Stimulated activated CD8-positive, alpha-beta memory T cell treated with anti-CD3 and anti-CD28 coated beads, Interleukin-4, amount 100 ng/mL, for 4 hours (primary cell): ENCODE data around the gene SRSF5.
"Not testable (repeated sequence)": the region's sequence is repeated elsewhere in the genome, so short reads cannot be mapped to it uniquely, and the experiment has no call there.

Experiments
- DNase-seq, 2 donors: peaks; one replicate each; pipeline ENCODE4 v3.0.0-alpha.2; 2020; ENCODE audit warnings: low read depth in 2 of 2, low spot score in 1 of 2

The SRSF5 gene

DNA sequence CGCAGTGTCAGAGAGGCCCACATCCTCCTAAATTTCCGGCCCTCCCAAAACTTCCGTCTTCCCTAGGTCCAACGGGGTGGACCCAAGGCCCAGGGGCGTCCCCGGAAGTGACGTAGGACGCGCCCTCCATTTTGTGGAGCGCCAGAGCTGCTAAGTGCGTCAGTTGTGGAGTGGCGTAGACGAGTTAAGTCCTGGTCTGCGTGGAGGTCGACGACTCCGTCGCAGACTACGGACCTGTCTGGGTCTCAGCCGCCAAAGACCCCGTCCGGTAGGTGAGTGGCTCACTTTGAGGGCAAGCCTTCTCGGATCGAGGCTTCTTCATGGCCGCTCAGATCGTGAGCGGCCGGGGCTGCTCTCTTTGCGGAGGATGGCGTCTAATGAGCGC lies at the start of gene SRSF5:
Gene SRSF5, plus strand, starts transcription at position 159 of the 385 bp plus-strand sequence. CDS start 1,015 bp downstream, outside the sequence.
- peak; percentile 87 for DNase-seq

DNA sequence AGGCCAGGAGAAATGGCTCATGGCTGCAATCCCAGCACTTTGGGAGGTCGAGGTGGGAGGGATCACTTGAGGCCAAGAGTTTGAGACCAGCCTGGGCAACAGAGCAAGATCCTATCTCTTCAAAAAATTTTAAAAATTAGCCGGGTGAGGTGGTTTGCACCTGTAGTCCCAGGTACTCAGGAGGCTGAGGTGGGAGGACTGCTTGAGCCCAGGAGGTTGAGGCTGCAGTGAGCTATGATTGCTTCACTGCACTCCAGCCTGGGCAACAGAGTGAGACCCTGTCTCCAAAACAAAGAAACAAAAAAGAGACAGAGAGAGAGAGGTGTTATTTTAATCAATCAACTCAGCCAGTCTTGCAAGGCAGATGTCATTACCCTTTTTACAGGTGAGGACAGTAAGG lies 48.3 kb upstream of the SRSF5 start:
- not testable (repeated sequence) for DNase-seq

DNA sequence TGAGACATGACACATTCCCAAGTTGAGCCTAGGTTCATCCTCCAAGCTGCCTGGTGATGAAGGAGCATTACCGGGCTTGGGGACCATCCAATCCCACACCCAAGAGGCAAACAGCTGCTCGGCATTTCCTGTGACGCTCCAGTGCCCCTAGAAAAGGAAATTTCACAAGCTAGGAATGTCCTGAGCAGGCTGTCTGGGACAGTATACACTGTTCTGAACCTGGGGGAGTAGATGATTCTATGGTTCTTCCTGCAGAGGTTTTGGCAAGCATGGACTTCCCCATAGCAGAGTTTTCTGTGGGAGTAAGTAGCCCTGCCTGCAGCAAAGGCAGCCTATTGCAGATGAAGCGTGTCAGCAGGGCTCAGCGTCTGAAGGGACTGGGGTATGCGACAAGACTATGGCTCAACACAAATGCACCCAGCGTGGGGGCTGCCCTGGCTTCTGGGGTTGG lies 47.4 kb upstream of the SRSF5 start:
- no peak for DNase-seq

DNA sequence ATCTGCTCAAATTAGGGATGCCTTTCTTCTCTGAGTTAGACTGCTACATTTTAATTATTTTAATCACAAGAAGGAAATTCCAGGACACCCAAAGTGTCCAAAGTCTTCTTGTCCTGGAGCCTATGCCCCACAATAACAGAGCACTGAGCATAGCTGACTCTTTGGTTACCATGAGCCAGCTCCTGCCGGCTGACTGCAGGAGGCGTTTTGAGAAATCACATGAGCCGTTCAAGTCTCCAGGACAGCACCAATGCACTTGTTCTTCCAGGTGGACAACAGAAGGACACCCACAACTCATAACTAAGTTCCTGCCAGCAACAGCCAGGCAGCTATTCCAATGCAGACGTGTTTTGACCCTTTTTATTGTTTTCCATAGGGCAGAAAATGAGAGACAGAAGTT lies 46.0 kb upstream of the SRSF5 start:
- no peak for DNase-seq

DNA sequence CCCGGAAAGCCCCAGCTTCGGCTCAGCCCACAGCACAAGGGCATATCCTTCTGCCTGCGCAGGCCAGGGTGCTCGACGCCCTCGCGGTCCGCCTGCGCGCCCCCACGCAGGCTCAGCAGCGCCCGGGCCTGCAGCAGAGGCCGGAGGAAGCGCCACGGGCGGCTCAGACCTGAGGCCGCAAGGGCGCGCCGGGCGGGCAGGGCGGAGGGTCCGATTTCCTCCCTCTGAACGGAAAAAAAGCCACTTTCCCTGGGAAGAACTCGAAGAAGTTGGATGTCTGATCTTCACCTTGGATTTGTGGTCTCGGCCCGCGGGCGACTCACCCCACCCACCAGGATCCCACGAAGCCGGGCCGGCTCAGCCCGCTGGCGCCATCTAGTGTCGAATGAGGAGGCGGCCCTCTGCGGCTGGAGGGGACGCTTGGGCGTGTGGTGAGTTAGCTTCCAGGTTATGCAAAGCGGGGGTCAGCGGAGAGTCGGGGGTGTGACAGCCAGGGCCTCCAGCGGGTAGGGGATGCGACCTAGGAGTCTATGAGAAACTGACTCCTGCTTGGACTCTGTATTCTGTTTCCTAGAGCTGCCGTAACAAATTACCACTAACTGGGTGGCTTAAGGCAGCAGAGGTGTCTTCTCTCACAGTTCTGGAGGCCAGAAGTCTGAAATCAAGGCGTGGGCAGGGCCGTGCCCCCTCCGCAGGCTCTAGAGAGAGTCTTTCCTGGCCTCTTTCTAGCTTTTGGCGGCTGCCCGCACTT lies 40.0 kb upstream of the SRSF5 start:
- peak; percentile 66 to 77 for DNase-seq

DNA sequence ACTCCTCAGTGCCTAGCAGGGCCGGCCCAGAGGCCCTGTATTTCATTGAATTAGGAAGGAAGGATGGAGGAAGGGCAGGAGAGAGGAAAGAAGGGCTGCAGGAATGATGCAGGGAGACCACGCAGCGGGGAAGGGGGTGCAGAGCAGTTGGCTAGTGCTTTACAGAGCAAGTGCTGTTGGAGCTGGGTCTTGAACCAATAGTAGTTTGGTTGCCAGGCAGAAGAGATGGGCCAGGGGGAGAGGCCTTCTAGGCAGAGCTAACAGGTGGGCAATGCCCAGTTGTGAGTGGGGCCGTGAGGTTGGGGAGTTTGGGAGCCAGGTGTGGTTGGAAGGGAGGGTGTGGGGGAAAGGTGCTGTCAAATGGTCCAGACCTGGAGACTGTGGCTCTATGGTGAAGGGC lies 39.1 kb upstream of the SRSF5 start:
- DNase-seq = no peak

DNA sequence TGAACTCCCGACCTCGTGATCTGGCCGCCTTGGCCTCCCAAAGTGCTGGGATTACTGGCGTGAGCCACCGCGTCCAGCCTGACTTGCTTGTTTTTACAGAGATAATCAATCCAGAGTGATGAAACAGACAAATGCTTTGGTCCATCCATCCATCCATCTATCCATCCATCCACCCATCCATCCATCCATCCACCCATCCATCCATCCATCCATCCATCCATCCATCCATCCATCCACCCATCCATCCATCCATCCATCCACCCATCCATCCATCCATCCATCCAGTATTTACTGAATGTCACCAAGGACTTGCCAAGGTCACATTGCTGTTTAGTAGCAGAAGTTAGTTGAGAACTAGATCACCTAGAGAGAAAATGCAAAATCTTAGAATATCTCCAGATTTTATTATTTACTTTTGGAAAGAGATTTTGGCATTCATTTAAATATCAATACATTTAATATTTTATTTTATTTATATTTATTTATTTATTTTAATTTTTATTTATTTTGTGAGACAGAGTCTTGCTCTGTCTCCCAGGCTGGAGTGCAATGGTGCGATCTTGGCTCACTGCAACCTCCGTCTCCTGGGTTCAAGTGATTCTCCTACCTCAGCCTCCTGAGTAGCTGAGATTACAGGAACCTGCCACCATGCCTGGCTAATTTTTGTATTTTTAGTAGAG lies 34.9 kb upstream of the SRSF5 start:
- not testable (repeated sequence) for DNase-seq

DNA sequence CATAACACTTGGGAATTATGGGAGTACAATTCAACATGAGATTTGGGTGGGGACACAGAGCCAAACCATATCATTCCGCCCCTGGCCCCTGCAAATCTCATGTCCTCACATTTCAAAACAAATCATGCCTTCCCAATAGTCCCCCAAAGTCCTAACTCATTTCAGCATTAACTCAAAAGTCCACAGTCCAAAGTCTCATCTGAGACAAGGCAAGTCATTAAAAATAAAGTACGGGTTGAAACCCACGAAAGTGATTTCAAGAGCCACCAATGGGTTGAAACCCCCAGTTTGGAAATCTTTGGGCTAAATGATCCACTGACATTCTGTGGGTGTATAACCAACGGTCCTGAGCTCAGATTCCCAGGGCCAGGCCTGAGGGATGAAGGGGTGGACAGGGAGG lies 30.5 kb upstream of the SRSF5 start:
- not testable (repeated sequence) for DNase-seq

DNA sequence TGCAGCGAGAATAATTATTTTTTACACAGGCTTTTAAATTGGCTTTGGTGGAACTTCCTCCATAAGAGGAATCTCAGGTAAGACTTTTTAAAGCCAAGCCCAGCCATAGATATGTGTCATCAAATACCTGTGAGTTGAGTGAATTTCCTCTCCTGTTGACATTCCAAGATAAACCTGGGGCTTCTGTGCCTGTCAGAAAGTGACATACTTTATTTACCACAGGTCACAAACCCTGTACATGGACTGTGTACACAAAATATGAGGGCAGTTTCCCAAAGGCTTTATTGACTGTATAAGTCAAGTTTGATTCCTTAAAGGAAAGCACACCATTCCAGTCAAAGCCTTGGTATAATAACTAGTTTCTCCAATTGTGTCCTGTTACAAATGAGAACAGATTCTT lies 25.9 kb upstream of the SRSF5 start:
- no peak for DNase-seq

DNA sequence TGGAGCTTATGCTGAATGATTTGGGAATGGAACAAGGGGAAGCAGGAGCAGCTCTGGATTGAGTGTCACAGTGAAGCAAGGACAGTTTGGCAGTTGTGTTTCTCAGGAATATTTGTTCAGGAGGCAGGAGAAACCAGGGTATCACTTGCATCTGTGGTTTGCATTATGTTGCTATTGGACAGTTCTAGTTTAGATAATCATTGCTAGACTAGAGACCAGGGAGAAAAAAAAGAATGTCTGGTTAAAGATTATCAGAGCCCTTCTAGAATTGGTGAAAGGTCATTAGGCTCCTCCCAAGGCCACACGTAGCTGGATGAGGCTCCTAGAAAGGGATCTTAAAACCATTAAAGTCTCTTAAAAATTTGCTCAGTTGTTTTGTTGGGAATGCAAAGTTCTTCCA lies 17.0 kb upstream of the SRSF5 start:
- DNase-seq = no peak

DNA sequence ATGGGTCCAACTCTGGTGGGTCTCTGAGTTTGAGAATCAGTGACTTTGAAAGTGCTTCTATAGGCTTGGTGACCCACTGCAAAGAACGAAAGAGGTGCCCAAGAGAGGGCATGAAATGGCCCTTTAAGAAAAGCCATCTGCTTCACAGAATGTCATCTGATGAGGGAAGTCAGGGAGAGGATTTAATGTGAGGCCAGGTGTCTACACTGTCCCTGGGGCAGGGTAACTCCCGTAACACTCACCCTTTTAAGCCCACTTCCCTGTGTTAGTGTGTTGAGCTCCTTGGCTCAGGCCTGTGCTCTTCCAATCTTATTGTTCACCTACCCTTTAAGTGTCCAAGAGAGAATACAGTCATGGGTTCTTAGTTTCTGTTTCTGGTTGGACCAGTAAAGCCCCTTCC lies 16.4 kb upstream of the SRSF5 start:
- DNase-seq = no peak

DNA sequence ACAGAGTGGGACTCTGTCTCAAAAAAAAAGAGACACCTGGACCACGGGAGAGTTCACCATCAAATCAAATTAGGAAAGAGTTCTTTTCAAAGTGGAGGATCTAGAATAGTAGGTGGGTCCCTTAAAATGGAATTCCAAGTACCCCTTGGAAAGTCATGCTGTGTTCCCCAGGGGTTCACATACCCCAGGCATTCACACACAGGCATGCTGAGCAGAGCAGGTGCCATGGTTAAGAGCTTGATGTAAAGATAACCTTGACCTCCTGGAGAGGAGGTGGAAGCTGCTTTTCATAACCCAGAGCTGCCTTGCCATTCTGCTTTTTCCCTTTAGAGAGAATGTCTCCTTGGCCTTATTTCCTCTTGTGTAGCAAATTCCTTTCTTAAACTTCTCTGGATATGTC lies 14.2 kb upstream of the SRSF5 start:
- DNase-seq = no peak

DNA sequence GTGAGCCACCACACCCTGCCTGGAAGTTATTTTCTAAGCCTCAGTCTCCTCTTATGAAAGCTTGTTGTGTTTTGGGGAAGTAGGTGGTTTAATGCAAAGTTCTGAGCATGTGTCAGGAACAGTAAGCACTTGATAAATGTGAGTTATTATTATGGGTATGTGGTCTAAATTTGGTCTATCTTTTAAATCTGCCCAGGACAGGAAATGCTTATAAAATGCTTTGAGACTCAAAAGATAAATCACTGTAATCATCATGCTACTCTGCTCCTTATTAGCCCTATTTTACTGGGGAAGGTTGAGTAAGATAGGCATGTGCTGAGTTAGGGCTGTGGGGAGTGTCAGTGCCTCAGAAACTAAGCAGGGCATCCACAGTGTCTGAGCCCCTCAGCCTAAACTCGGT lies 13.1 kb upstream of the SRSF5 start:
- no peak for DNase-seq

DNA sequence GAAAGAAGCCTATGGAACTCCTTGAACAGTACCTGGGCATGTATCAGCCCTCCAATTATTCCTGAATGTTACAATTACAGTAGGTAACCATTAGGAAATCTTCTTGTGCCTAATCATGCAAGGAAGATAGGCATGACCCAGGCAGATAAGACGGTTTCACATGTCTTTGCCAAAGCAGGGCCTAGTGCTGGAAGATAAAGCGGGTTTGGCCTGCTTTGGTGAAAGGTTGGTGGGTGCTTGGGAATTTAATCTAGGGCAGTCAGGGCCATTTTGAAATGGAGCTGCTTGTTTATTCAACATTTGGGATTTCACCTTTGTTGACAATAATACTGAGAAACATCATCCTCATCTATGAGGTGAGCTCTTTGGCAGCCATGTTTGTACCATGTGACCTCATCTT lies 12.5 kb upstream of the SRSF5 start:
- no peak for DNase-seq

DNA sequence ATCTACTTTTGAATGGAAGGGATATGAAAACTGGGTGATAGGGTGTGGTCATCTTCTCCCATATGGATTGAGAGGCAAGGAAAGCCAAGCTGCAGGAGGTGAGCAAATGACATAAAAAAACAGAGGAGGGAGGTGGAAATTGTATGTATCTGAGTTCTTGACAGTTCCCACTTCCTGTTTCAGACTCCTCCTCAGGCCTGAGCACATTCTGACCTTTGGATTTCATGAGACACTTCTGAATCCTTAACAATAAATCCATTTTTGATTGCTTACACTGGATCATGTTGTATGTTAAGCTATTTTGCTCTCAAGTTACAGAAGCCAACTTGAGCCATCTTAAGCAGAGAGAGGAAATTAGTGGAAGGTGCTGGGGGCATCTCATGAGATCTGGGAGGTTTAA lies 11.6 kb upstream of the SRSF5 start:
- DNase-seq = no peak

DNA sequence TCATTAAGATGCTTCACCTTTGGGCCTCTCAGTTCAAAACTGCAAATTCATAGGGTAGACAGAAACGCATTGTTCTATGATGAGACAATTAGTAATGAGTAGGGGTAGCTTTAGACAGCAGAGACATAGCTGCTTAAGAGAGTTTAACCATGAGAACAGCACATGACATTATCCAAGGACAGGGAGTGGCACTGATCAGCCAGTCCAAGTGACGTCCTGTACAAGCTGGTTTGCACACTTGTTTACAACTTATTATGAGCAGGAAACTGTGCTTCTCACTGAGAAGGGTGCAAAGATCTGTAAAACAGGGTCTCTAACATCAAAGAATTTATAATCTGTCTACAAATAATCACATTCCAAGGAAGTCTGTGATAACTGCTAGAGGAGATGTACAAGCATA lies 11.2 kb upstream of the SRSF5 start:
- no peak for DNase-seq

DNA sequence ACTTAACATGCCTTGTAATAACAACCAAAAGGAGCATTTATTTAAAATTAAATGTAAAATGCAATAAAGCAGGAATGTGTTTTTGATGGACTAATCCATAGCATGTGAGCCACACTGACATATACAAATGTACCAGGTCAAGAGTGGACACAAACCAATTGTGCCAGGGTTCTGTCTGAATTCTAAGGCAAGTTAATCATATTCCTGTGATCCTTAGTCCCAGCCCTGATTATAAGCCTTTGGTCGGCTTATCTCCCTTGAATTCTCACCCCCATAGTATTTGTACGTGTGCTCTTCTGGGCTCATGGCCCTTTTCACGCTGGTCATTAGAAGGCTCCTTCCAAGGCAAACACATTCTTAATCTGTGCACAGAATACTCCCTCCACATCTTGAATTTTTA lies 10.6 kb upstream of the SRSF5 start:
- DNase-seq = no peak

DNA sequence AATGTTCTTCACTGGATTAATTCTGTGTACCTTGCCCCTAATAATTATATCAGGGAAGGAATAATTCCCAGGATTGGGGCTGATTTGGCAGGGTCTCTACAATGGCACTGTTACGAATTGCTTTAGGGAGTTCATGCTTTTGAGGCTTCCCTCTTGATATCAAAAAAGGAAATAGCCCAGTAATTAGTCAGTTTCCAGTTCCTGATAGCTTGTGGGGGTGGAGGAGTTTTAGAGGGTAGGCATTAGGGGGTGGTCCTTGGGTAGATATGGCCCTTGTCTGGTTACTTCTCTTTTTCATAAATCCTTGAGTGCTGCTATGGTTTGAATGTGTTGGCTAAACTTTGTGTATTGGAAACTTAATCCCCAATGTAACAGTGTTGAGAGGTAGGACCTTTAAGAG lies 6.1 kb upstream of the SRSF5 start:
- DNase-seq = no peak

DNA sequence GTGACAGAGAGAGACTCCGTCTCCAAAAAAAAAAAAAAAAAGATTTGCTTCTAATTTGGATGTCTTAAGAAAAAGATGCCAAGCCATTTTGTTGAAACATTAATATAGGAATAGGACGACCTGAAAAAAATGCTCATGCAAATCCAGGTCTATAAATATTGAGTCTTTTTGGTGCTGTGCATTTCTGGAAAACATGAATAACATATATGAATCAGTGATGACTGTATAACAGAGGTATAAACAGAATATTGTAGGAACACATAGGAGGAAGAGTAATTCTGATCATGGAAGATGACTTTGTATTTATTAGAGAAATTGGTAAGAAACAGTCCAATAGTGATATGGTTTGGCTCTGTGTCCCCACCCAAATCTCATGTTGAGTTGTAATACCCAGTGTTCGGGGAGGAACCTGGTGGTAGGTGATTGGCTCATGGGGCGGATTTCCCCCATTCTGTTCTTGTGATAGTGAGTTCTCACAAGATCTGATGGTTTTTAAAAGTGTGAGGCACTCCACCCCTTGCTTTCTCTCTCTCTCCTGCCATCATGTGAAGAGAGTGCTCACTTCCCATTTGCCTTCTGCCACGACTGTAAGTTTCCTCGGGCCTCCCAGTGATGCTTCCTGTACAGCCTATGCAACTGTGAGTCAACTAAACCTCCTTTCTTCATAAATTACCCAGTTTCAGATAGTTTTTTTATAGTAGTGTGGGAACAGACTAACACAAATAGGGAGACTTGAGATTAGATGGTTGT lies 3.0 kb upstream of the SRSF5 start:
- DNase-seq = no peak

DNA sequence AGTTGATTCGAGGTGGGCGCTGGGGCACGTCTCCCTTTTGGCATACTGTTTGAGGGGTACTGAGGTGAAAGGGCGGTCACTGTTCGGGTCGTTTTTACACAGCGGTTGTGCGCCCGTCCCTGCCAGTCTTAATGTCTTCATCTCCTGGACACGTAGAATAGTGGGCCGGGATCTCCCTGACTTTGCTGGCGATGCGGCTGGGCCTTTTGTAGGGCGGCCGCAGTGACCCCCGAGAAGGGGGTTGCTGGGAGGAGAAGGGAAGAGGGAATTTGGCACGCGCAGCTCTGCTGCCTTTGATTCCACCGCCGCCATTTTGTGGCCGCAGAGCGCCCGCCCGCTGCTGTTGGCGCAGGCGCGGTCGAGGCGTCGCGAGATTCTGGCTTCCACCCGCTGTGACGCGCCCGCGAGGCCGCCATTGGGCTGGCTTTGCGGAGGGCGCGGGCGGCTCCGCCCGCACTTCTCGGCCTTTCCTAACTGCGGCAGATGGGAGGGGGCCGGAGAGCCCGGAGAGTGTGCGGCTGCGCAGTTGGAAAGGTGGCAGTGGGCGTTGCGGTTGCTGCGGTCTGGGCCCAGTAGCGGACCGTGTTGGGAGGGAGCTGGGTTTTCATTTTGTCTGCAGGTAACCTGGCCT lies 542 bp downstream of the SRSF5 start:
- DNase-seq = peak; percentile 71 to 82

DNA sequence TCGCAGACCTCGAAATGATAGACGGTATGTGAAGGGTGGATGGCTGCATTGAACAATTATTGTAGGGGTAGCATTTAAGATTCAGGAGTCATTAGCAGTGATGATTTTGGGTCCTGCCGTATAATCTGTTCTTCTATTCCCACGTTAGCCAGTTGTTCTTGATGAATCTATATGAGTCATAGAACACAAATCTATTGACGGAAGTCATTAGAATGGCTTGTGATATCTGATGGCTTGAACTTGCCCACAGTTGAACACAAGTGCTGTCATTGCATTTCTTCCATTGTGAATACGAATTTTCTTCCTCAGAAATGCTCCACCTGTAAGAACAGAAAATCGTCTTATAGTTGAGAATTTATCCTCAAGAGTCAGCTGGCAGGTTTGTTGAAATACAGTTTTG lies 1.9 kb downstream of the SRSF5 start:
- no peak for DNase-seq

DNA sequence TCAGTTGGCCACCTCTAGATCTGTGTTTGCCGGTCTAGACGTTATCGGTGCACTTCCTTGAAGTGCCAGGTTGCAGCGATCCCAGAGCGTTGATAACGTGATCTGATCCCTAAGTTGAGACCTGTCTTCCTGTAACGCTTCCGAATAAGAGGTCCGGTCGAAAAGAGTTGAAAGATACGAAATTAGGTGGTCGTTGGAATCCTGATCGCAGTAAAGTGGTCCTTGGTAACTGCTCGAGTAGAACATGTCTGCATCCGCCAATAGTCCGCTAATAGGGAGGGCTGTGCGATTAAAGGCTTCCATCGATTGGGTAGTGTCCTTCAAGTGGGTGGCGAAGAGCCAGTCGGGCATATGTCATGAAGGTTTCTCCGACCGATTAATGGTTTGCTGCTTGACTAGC lies 2.7 kb downstream of the SRSF5 start:
- no peak for DNase-seq
